ENCODE measurements around the gene DERL3. TPM values are rescaled to one million over a fixed set of nuclear protein-coding genes. Genes with fewer than 3 reads are reported as not detected.
A peak's percentile ranks its signal among the peaks of the same experiment; 100 is the strongest.

Gene DERL3
- total and polyA plus RNA-seq, 2 of the 13 experiments (the other 11 are each of a cell fraction or from before 2014, with no cell fraction given): not detected

- TF ChIP-seq ZNF598 (CRISPR knock-in tag; IDR thresholded peaks at IDR 0.05; ENCODE audit: borderline replicate concordance) (peak; percentile 34; the same call in 1 of the 2 replicates), ZFP1 (CRISPR knock-in tag; IDR thresholded peaks at IDR 0.05) (no peak; the same call in 1 of the 2 replicates), MXD1 (CRISPR knock-in tag; IDR thresholded peaks at IDR 0.05) (no peak), ZNF264 (CRISPR knock-in tag; IDR thresholded peaks at IDR 0.05) (0 out of 2 replicates have a peak, but pooled peaks have one; percentile 17), ATF2 (CRISPR knock-in tag; IDR thresholded peaks at IDR 0.05) (no peak), SRF (IDR thresholded peaks at IDR 0.05; ENCODE audit: low read depth, low read length) (no peak), MBD4 (IDR thresholded peaks at IDR 0.05; ENCODE audit: borderline replicate concordance, low read length) (no peak), AHR (CRISPR knock-in tag; IDR thresholded peaks at IDR 0.05) (no peak), HMG20B (CRISPR knock-in tag; conservative IDR thresholded peaks at IDR 0.05) (no peak), ATF6 (CRISPR knock-in tag; conservative IDR thresholded peaks at IDR 0.05) (no peak), GTF3A (CRISPR knock-in tag; conservative IDR thresholded peaks at IDR 0.05) (no peak), NPAS2 (CRISPR knock-in tag; IDR thresholded peaks at IDR 0.05; ENCODE audit: borderline replicate concordance) (no peak), ZNF275 (CRISPR knock-in tag; IDR thresholded peaks at IDR 0.05; ENCODE audit: borderline replicate concordance) (no peak), IRX3 (CRISPR knock-in tag; IDR thresholded peaks at IDR 0.05; ENCODE audit: borderline replicate concordance, low read depth) (no peak), GABPA (IDR thresholded peaks at IDR 0.05; ENCODE audit: low read depth, low read length) (no peak), GABPA (CRISPR knock-in tag; IDR thresholded peaks at IDR 0.05; ENCODE audit: low read depth) (no peak), ATRX (CRISPR knock-in tag; IDR thresholded peaks at IDR 0.05; ENCODE audit: borderline replicate concordance) (no peak), ISL2 (CRISPR knock-in tag; IDR thresholded peaks at IDR 0.05) (0 out of 2 replicates have a peak, but pooled peaks have one; percentile 48), GATAD2A (CRISPR knock-in tag; IDR thresholded peaks at IDR 0.05) (no peak), ZNF883 (CRISPR knock-in tag; IDR thresholded peaks at IDR 0.05; ENCODE audit: not compliant biosample characterization) (peak; percentile 15), SNAI1 (CRISPR knock-in tag; IDR thresholded peaks at IDR 0.05; ENCODE audit: borderline replicate concordance) (no peak), KMT2A (CRISPR knock-in tag; IDR thresholded peaks at IDR 0.05) (peak; percentile 50)
These were observed 19.0 kb upstream of the DERL3 start, which contains the start of gene SLC2A11 (continued) for GRCh38 chr22:23857606-23858483.
